Astrocyte (in vitro differentiated cells and primary cell): ENCODE results near the gene PPP1R14B. TPM values are rescaled to one million over a fixed set of nuclear protein-coding genes. Genes with fewer than 3 reads are reported as not detected.
A peak's percentile ranks its signal among the peaks of the same experiment; 100 is the strongest.

Experiments used
- DNase-seq: peaks from one replicate; pipeline ENCODE4 v3.0.0-alpha.2; 2010; ENCODE audit warnings: low read depth
- FAIRE-seq: peaks from 2 replicates; lab custom pipeline; 2011; peaks lifted over from hg19 to GRCh38; lab: Jason Lieb, UNC
- H2AFZ ChIP-seq: 2 replicates; pipeline ENCODE4 v1.6.0; 2012; ENCODE audit warnings: low read depth, low read length, inconsistent platforms
- H3K27ac ChIP-seq: 2 replicates; pipeline ENCODE4 v1.5.1; 2011; ENCODE audit warnings: low read depth, low read length, inconsistent platforms
- H3K27me3 ChIP-seq: 2 replicates; pipeline ENCODE4 v1.6.0; 2011; ENCODE audit warnings: low read length, inconsistent platforms; ENCODE audit not compliant: insufficient read depth
- H3K36me3 ChIP-seq: 2 replicates; pipeline ENCODE4 v1.5.1; 2011; ENCODE audit warnings: low read length, inconsistent platforms; ENCODE audit not compliant: insufficient read depth
- H3K4me1 ChIP-seq: 2 replicates; pipeline ENCODE4 v1.5.1; 2011; ENCODE audit warnings: low read length, inconsistent platforms; ENCODE audit not compliant: insufficient read depth
- H3K4me2 ChIP-seq: 2 replicates; pipeline ENCODE4 v1.6.0; 2012; ENCODE audit warnings: low read length, inconsistent platforms
- H3K4me3 ChIP-seq: 2 replicates; pipeline ENCODE4 v1.5.1; 2011; ENCODE audit warnings: low read depth, mild to moderate bottlenecking, low read length, inconsistent platforms; ENCODE audit not compliant: insufficient read depth
- H3K79me2 ChIP-seq: 2 replicates; pipeline ENCODE4 v1.6.0; 2012; ENCODE audit warnings: mild to moderate bottlenecking, low read length, inconsistent platforms; ENCODE audit not compliant: insufficient read depth
- H3K9ac ChIP-seq: 2 replicates; pipeline ENCODE4 v1.6.0; 2012; ENCODE audit warnings: mild to moderate bottlenecking, low read length, inconsistent platforms
- H3K9me3 ChIP-seq: 2 replicates; pipeline ENCODE4 v1.5.1; 2012; ENCODE audit warnings: low read depth, mild to moderate bottlenecking, low read length, inconsistent platforms; ENCODE audit not compliant: insufficient read depth
- H4K20me1 ChIP-seq: 2 replicates; pipeline ENCODE4 v1.6.0; 2012; ENCODE audit warnings: low read length, inconsistent platforms; ENCODE audit not compliant: insufficient read depth
- H3K27ac Mint-ChIP-seq: one replicate; pipeline ENCODE4 v1.8.0; 2021; ENCODE audit warnings: mild to moderate bottlenecking, mixed read lengths; ENCODE audit not compliant: unreplicated experiment
- H3K27me3 Mint-ChIP-seq: one replicate; pipeline ENCODE4 v1.8.0; 2021; ENCODE audit warnings: low read depth, mixed read lengths; ENCODE audit not compliant: unreplicated experiment
- H3K36me3 Mint-ChIP-seq: one replicate; pipeline ENCODE4 v1.8.0; 2021; ENCODE audit warnings: low read depth, mixed read lengths; ENCODE audit not compliant: unreplicated experiment
- H3K4me1 Mint-ChIP-seq: one replicate; pipeline ENCODE4 v1.8.0; 2021; ENCODE audit warnings: low read depth, mixed read lengths; ENCODE audit not compliant: unreplicated experiment
- H3K4me3 Mint-ChIP-seq: one replicate; pipeline ENCODE4 v1.8.0; 2021; ENCODE audit warnings: mild to moderate bottlenecking, moderate library complexity, mixed read lengths; ENCODE audit not compliant: unreplicated experiment
- H3K9me3 Mint-ChIP-seq: one replicate; pipeline ENCODE4 v1.8.0; 2021; ENCODE audit warnings: mild to moderate bottlenecking, mixed read lengths; ENCODE audit not compliant: unreplicated experiment
- CTCF ChIP-seq: IDR thresholded peaks from 2 replicates; pipeline ENCODE4 v1.5.1; 2011; ENCODE audit warnings: low read depth, mild to moderate bottlenecking, inconsistent platforms, low read length, moderate library complexity; ENCODE audit not compliant: insufficient read depth
- EZH2 ChIP-seq: IDR thresholded peaks from 2 replicates; pipeline ENCODE4 v1.6.1; 2012; ENCODE audit warnings: mild to moderate bottlenecking, low read length, inconsistent platforms; ENCODE audit not compliant: insufficient read depth
- total RNA-seq: library from RNA; stranded (reverse); gene quantifications from 2 replicates; pipeline ENCODE4 v1.2.1, GENCODE V29; 2021

Gene PPP1R14B
- total RNA-seq, 1 donor from 2014 or later: 370 TPM

- peak overlapping the region; percentile 88 for H2AFZ ChIP-seq
Measured at GRCh38 chr11:64226507-64227051, 20.2 kb downstream of the PPP1R14B start.

GRCh38 chr11:64225608-64226506 is 20.9 kb downstream of the PPP1R14B start, which contains the start of the genes NUDT22 and TRPT1:
TSS of gene NUDT22 (plus strand) at chr11:64226274. CDS start at chr11:64226653, 379 bp downstream.
TSS of gene TRPT1 (minus strand) at chr11:64226186. CDS start at chr11:64225860, 326 bp downstream.
- H3K4me1 Mint-ChIP-seq: peaks cover 13% of the 10 kb centered on the region
- Histone ChIP-seq H3K79me2 (peaks cover 31% of the 10 kb centered on the region), H3K4me2 (peak within 1 kb of the TSS; percentile 99), H3K36me3 (no peaks in the 10 kb centered on the region), H2AFZ (peak within 1 kb of the TSS; percentile 88), H4K20me1 (peaks cover 3% of the 10 kb centered on the region), H3K4me3 (peak within 1 kb of the TSS; percentile 89), H3K27ac (peak within 1 kb of the TSS; percentile 58), H3K27me3 (no peaks in the 10 kb centered on the region), H3K9me3 (no peaks in the 10 kb centered on the region), H3K4me1 (peaks cover 35% of the 10 kb centered on the region), H3K9ac (peak within 1 kb of the TSS; percentile 85)
- no peak for TF ChIP-seq CTCF
- TF ChIP-seq EZH2: no peak
- no peak within 1 kb of the TSS for H3K27ac Mint-ChIP-seq
- H3K4me3 Mint-ChIP-seq: peak within 1 kb of the TSS; percentile 88
- no peaks in the 10 kb centered on the region for H3K9me3 Mint-ChIP-seq
- FAIRE-seq (no peak), DNase-seq (peak; percentile 48)
- no peaks in the 10 kb centered on the region for H3K27me3 Mint-ChIP-seq
- H3K36me3 Mint-ChIP-seq: peaks cover 2% of the 10 kb centered on the region

More at GRCh38 chr11:64226507-64227051, 20.2 kb downstream of the PPP1R14B start:
- Mint-ChIP-seq H3K4me3 (peak overlapping the region; percentile 83), H3K27ac (no peak overlapping the region), H3K9me3 (no peaks in the 10 kb centered on the region), H3K4me1 (peaks cover 15% of the 10 kb centered on the region), H3K36me3 (no peaks in the 10 kb centered on the region), H3K27me3 (no peaks in the 10 kb centered on the region)
- peaks cover 32% of the 10 kb centered on the region for H3K79me2 ChIP-seq
- peak overlapping the region; percentile 99 for H3K4me2 ChIP-seq
- no peaks in the 10 kb centered on the region for H3K36me3 ChIP-seq
- TF ChIP-seq CTCF (no peak), EZH2 (no peak)
- H3K27me3 ChIP-seq: no peaks in the 10 kb centered on the region
- H3K27ac ChIP-seq: peak overlapping the region; percentile 58
- DNase-seq (no peak), FAIRE-seq (no peak)
- H4K20me1 ChIP-seq: peaks cover 3% of the 10 kb centered on the region
- H3K4me1 ChIP-seq: peaks cover 38% of the 10 kb centered on the region
- peak overlapping the region; percentile 89 for H3K4me3 ChIP-seq
- H3K9me3 ChIP-seq: no peaks in the 10 kb centered on the region
- peak overlapping the region; percentile 85 for H3K9ac ChIP-seq
